Ureter (tissue), 1 donor: Measurements from ENCODE around the gene CCDC127. TPM values are rescaled to one million over a fixed set of nuclear protein-coding genes. Genes with fewer than 3 reads are reported as not detected.
"Not testable (repeated sequence)": the region's sequence is repeated elsewhere in the genome, so short reads cannot be mapped to it uniquely, and the experiment has no call there.

ENCODE experiments used
- DNase-seq: peaks from one replicate; pipeline ENCODE4 v3.0.0-alpha.2; 2020; ENCODE audit warnings: low spot score
- total RNA-seq: library from RNA; stranded (reverse); gene quantifications from one replicate; pipeline ENCODE4 v1.2.4, GENCODE V29; 2023
- donor health status: DM: yes; HTN: yes; CAD: no.

The CCDC127 gene
- total RNA-seq, 1 donor from 2014 or later, result 3.6 TPM

- no peak for DNase-seq
Measured at GRCh38 chr5:173392-174290, 44.3 kb downstream of the CCDC127 start.

GRCh38 chr5:172841-173251 lies 45.1 kb downstream of the CCDC127 start:
- DNase-seq, result no peak

- DNase-seq, result no peak
Measured at GRCh38 chr5:172421-172820, 45.5 kb downstream of the CCDC127 start.

DNA sequence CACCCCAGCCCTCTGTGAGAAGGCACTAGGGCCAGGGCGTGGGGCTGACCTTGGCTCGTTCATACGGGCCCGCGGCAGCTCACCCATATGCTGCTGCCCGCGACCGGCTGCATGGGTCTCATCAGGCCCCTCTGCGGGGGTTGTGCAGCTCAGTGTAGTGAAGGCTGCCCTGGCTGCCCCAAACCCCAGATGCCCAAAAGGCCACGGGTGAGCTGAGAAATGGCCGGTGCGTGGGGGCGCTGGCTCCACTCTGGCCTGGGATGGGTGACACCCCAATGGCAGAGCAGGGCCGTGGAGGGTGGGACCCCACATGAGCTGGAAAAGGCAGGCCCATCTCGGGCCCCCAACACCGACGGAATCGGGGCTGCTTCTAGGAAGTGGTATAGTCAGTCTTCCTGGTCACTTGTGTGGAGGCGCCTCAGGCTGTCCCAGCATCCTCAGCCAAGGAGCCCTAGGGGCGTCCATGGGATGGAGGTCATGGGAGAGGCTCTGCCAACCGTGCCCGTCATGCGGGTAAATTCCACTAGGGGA lies 46.1 kb downstream of the CCDC127 start:
- DNase-seq, result no peak

- DNase-seq, result no peak
Measured at GRCh38 chr5:170971-171800, 46.8 kb downstream of the CCDC127 start.

- DNase-seq, result no peak
Measured at GRCh38 chr5:169728-170094, 48.2 kb downstream of the CCDC127 start.

GRCh38 chr5:169071-169727 lies 48.8 kb downstream of the CCDC127 start:
- no peak for DNase-seq

DNA sequence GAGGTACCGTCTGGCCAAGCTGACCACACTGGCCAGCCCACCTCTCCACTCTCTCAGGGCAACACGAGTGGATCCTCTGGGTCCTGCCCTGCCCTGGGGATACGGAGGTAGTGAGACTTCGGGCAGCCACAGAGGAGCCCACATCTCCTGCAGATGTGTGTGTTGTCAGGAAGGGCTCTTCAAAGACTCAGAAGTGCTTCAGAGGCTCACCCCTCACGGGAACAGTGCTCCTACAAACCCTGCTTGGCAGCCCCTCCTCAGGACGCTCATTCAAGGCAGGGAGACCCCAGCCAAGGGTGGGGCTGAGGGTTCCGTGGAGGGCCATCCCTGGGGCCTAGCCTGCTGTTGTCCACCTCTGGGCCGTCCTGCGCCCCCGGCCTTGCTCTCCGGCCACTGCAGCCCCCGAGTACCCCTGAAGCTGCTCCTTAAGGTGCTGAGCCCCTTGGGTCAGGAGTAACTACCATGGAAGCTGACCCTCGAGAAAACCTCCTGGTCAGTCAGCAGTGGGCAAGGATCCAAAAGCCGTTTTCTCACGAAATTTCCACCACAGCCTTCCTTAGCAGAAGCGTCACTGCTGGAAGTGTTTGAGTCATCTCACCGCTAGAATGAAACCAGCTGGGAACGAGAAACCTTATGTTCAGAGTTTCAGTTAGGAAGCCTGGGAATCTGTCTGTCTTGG lies 49.8 kb downstream of the CCDC127 start:
- no peak for DNase-seq

- DNase-seq, result no peak
Measured at GRCh38 chr5:167511-167910, 50.4 kb downstream of the CCDC127 start.

- no peak for DNase-seq
Measured at GRCh38 chr5:166441-167372, 51.2 kb downstream of the CCDC127 start.

DNA sequence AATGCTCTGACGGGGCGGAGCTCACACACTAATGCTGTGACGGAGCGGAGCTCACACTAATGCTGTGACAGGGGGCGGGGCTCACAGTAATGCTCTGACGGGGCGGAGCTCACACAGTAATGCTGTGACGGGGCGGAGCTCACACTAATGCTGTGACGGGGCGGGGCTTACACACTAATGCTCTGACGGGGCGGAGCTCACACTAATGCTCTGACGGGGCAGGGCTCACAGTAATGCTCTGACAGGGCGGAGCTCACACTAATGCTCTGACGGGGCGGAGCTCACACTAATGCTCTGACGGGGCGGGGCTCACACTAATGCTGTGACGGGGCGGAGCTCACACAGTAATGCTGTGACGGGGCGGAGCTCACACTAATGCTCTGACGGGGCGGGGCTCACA lies 53.2 kb downstream of the CCDC127 start:
- not testable (repeated sequence) for DNase-seq

GRCh38 chr5:164244-164643 lies 53.7 kb downstream of the CCDC127 start:
- no peak for DNase-seq

DNA sequence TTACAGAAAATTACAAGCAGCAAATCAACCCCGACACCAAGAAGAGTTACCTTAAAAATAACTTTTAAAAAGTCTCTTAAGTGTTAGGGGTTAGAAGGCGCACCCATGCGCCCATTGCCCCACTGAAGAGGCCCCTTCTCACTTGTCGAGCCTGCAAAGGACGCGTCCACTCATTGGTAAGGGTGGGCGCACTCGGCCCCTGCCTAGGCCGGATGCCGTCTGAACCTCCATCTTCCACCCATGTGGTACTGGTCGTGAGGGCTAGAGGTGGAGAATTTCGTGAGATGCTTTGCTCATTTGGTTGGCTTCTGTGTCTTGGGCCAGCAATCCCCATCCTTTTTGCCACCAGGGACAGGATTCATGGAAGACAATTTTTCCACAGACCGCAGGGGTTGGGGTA lies 54.1 kb downstream of the CCDC127 start:
- no peak for DNase-seq

DNA sequence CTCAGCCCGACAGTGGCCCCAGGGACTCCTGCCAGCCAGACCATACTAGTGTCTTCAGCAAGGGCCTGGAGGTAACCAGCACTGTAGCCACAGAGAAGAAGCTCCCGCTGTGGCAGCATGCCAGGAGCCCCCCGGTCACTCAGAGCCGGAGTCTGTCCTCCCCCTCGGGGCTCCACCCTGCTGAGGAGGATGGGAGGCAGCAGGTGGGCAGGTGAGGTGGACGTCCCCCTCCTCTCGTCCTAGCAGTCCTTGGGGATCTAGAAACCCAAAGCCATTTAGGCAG lies 54.7 kb downstream of the CCDC127 start:
- DNase-seq, result no peak

DNA sequence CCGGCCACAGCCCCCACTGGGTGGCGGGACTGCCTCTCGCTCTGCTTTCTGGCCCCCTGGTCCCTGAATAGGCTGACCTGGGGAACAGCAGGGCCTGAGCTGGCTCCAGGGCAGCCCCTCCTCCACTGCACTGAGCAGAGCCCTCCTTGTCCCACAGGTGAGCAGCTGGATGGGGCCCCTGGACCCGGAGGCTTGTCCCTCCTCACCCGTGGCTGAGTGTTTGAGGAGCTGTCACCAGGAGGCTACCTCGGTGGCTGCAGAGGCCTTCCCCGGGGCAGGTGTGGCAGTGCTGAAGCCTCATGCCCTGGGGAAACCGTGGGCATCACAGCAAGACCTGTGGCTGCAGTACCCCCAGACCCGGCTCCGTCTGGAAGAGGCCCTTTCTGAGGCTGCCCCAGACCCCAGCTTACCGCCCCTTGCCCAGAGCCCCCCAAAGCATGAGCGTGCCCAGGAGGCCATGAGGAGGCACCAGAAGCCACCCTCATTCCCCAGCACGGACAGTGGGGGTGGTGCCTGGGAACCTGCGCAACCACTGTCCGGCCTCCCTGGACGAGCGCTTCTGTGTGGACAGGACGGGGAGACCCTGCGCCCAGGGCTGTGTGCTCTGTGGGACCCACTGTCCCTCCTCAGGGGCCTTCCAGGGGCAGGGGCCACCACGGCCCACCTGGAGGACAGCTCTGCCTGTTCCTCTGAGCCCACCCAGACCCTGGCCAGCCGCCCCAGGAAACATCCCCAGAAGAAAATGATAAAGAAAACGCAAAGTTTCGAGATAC lies 55.2 kb downstream of the CCDC127 start:
- no peak for DNase-seq

- DNase-seq, result no peak
Measured at GRCh38 chr5:162190-162564, 55.8 kb downstream of the CCDC127 start.

DNA sequence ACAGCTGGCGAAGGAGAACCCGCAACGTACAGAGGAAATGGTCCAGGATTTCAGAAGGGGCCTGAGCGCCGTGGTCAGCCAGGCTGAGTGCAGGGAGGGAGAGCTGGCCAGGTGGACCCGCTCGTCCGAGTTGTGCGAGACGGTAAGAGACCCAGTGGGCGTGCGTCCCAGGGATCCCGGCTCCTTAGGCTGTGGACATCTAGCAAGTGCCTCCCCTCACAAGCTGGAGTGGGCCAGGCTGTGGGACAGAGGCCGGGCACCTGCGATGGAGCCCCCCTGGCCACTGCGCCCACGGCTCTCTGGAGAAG lies 56.2 kb downstream of the CCDC127 start:
- no peak for DNase-seq

GRCh38 chr5:160921-161802 lies 56.8 kb downstream of the CCDC127 start:
- no peak for DNase-seq

GRCh38 chr5:160173-160510 lies 57.8 kb downstream of the CCDC127 start:
- no peak for DNase-seq
